Epithelial cell of proximal tubule (primary cell): ENCODE measurements around the gene KSR1. TPM values are rescaled to one million over a fixed set of nuclear protein-coding genes. Genes with fewer than 3 reads are reported as not detected.

ENCODE experiments used
- DNase-seq: peaks from one replicate; pipeline ENCODE4 v3.0.0-alpha.2; 2011; ENCODE audit warnings: low read depth
- H3K4me3 ChIP-seq: 2 replicates; pipeline ENCODE4 v1.5.1; 2011; ENCODE audit warnings: low read depth, mild to moderate bottlenecking, low read length
- total RNA-seq: library from RNA; depleted of rRNA; stranded (reverse); fragments of >200 nt; gene quantifications from 2 replicates; pipeline ENCODE4 v1.2.3, GENCODE V29; 2015
- TF ChIP-seq, protein P1 (sequence below): conservative IDR thresholded peaks from 2 replicates; pipeline ENCODE4 v1.5.1; 2012; ENCODE audit warnings: low read depth, mild to moderate bottlenecking, low read length

The KSR1 gene
- total RNA-seq, 1 donor from 2014 or later = 19.9 TPM

DNA sequence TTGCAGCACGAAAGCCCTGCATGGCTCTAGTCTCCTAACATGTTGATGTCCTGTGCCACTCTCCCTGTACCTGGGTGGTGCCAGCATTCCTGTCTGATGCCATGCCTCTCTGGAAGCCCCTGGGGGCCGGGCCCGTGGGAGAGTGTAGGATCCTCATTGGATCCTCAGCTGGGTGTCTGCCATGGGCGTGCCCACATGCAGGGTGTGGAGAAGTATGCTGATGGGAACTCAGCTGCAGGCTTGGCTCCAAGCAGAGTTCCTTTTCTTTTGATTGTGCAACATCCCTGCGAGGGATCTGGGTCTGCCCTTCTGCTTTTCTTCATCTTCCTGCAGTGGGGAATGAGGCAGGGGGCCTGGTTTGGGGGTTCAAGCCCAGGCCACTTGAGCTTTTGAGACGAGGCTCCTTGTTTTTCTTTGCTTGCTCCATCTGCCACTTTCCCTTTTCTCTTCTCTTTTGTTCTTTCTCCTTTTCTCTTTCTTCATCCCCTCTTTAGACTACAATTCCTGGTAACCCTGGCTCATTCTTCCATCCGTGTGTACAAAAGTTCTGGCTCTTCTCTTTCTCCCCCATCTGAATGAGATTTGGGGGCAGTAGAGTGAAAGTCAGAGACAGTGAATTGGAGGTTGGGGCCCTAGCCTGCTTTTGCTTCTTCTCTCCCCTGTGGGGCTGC, 32.9 kb downstream of the KSR1 start:
- TF ChIP-seq, protein P1, sequence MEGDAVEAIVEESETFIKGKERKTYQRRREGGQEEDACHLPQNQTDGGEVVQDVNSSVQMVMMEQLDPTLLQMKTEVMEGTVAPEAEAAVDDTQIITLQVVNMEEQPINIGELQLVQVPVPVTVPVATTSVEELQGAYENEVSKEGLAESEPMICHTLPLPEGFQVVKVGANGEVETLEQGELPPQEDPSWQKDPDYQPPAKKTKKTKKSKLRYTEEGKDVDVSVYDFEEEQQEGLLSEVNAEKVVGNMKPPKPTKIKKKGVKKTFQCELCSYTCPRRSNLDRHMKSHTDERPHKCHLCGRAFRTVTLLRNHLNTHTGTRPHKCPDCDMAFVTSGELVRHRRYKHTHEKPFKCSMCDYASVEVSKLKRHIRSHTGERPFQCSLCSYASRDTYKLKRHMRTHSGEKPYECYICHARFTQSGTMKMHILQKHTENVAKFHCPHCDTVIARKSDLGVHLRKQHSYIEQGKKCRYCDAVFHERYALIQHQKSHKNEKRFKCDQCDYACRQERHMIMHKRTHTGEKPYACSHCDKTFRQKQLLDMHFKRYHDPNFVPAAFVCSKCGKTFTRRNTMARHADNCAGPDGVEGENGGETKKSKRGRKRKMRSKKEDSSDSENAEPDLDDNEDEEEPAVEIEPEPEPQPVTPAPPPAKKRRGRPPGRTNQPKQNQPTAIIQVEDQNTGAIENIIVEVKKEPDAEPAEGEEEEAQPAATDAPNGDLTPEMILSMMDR = no peak

DNA sequence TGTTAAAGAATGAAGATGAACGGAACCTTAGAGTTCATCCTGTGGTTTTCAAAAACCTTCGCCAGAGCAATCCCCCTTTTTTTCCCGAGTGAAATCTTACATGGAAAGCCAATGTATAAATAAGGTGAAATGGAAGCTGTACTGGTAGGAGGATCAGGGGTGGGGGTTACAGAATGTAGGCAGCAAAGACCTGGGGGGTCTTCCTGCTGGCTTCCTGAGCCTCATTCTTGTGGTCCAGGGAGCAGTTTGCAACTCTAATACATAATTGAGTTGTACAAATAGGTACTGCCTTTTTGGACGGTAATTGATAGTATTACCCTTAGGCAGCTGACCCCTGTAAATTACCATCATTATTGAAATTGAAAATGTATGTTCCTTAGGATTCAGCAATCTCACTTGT, 34.1 kb downstream of the KSR1 start:
- TF ChIP-seq, protein P1 = no peak
- no peak overlapping the region for H3K4me3 ChIP-seq
- no peak for DNase-seq

More for the DNA sequence above, 32.9 kb downstream of the KSR1 start:
- H3K4me3 ChIP-seq = no peak overlapping the region
- no peak for DNase-seq

DNA sequence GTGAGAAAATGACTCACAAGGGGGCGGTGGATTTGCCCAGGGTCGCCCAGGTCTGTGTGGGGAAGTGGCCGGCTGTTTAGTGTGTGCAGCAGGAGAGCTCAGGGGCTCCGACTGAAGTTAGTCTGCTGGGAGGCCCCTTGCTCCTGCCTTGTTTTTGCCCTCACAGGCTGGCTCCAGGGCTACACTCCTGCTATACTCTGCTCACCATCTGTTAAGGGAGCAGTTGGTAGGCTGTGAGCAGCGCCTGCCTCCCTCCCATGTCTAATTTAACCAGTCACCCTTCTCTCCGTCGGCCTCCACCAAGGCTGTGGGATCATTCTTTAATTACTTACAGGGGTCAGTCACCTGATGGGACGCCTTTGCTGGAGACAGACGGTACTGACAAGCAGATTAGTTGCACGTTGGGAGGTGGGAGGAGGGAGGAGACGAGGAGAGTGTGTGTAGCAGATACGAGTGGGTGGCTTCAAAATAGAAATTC, 35.5 kb downstream of the KSR1 start:
- H3K4me3 ChIP-seq = no peak overlapping the region
- TF ChIP-seq, protein P1 = no peak
- no peak for DNase-seq

DNA sequence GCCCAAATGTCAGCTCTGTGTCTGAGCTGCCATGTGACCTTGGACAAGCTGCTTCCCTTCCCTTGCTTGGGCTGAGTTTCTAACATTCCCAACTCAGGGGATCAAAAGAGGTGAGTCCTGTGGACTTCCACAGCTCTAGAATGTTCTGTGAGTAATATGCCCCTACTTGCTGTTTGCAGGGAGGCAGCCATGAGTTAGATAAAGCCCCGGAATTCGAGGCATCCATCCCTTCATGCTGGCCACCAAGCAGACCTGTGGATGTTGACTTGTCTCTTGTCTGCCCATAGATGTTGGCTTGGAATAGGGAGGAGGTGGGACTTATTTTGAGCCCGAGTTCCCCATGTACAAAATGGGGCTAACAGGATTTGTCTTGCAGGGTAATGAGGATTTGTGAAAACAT, 36.2 kb downstream of the KSR1 start:
- no peak for DNase-seq
- H3K4me3 ChIP-seq = no peak overlapping the region
- TF ChIP-seq, protein P1 = no peak

DNA sequence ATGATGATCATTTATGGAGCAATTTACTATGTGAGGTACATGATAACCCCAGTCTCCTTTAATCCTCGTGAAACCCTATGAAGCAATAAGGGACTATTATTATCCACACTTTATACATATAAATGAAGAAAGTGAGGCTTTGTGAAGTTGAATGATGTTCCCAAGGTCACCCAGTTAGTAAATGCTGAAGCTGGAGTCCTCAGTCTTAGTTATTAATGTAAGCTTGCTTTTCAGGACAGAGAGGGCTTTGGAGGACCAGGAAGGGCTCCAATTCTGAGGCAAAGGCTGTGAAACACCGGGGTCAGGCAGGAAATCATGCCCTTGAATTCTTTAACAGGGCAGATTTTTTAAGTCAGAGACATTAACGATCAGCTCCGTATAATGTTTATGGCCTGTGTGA, 36.8 kb downstream of the KSR1 start:
- DNase-seq = no peak
- TF ChIP-seq, protein P1 = no peak
- no peak overlapping the region for H3K4me3 ChIP-seq

DNA sequence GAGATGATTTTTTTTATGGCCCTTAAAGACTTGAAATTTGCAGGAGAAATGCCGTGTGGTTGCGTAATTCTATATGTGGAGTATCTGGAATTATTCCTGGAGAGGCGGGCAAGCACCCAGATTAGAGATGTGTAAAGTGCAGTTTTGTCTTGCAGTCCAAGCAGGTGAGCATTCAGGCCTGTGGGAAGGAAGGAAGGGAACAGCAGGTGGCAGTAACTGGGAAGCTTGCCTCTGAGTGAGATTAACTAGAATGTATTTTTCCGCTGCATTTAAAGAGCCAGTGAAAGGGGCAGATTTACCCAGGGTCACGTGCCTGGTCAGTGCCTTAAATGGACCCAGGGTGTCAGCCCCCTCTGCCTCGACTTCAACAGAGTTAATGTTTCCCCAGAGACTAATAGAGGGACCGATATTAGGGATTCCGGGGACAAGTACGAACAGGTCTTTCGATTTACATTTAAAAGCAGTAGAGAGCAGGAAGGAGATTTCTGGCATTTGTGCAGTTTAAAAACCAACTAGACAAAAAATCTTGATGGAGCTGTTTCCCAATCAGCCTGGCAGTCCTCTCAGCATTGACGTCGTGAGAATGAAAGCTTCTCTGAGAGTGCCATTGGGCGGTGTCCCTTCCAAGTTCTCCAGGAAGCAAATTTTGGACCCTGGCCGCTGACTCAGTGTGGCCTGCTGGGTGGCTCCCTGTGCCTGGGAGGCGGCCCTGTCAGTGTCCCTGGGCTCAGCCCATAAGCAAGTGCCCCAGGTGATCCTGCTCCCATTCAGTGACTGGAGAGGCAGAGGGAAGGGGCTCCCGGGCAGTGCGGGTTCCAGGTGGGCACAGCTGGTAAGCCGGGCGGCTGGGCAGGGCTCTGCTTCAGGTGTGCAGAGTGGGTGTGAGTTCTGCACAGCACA, 38.2 kb downstream of the KSR1 start:
- peak; percentile 52 for DNase-seq
- H3K4me3 ChIP-seq = peak overlapping the region; percentile 47
- TF ChIP-seq, protein P1 = peak; percentile 78
